AG10803 (cell line): ENCODE measurements around the gene LHX6.
A peak's percentile ranks its signal among the peaks of the same experiment; 100 is the strongest.

ENCODE experiments used
- DNase-seq: peaks from one replicate; pipeline ENCODE4 v3.0.0; 2010; ENCODE audit warnings: low read depth
- H3K4me3 ChIP-seq: 2 replicates; pipeline ENCODE4 v1.5.1; 2011; ENCODE audit warnings: mild to moderate bottlenecking, low read length, control low read depth
- CTCF ChIP-seq: conservative IDR thresholded peaks from 2 replicates; pipeline ENCODE4 v1.5.1; 2011; ENCODE audit warnings: mild to moderate bottlenecking, low read length, control low read depth, inconsistent platforms

Gene LHX6

GRCh38 chr9:122228568-122229484 lies at the start of gene LHX6:
TSS of gene LHX6 (minus strand) at chr9:122228957. CDS start at chr9:122228740, 217 bp downstream.
- H3K4me3 ChIP-seq: no peak within 1 kb of the TSS
- no peak for TF ChIP-seq CTCF
- peak; percentile 21 for DNase-seq

GRCh38 chr9:122277285-122277897 lies 48.6 kb upstream of the LHX6 start:
- no peak for DNase-seq
- no peak overlapping the region for H3K4me3 ChIP-seq
- no peak for TF ChIP-seq CTCF

- H3K4me3 ChIP-seq: no peak overlapping the region
- TF ChIP-seq CTCF: no peak
- DNase-seq: peak; percentile 2
Measured at GRCh38 chr9:122276096-122276495, 47.3 kb upstream of the LHX6 start.

GRCh38 chr9:122274055-122274454 lies 45.3 kb upstream of the LHX6 start:
- TF ChIP-seq CTCF: no peak
- no peak for DNase-seq
- no peak overlapping the region for H3K4me3 ChIP-seq

- H3K4me3 ChIP-seq: no peak overlapping the region
- no peak for TF ChIP-seq CTCF
- no peak for DNase-seq
Measured at GRCh38 chr9:122268041-122268814, 39.5 kb upstream of the LHX6 start.

GRCh38 chr9:122265149-122265915 lies 36.6 kb upstream of the LHX6 start:
- peak; percentile 19 for TF ChIP-seq CTCF
- peak overlapping the region; percentile 68 for H3K4me3 ChIP-seq
- peak; percentile 26 for DNase-seq
